Subcutaneous abdominal adipose tissue (tissue), 5 donors: Measurements from ENCODE around the gene TLX2.

Experiments
- H3K27ac ChIP-seq: one replicate; pipeline ENCODE4 v1.7.0; 2013; ENCODE audit warnings: low read depth, mild to moderate bottlenecking, inconsistent platforms, low read length, moderate library complexity
- H3K27me3 ChIP-seq, 5 donors: one replicate each; pipeline ENCODE4 v1.7.0; 2013; ENCODE audit warnings: low read length in 5 of 5, inconsistent platforms in 1 of 5; ENCODE audit not compliant: control insufficient read depth in 5 of 5, insufficient read depth in 4 of 5
- H3K36me3 ChIP-seq, 5 donors: one replicate each; pipeline ENCODE4 v1.7.0; 2013; ENCODE audit warnings: low read length in 5 of 5; ENCODE audit not compliant: control insufficient read depth in 5 of 5, insufficient read depth in 5 of 5
- H3K4me1 ChIP-seq, 5 donors: one replicate each; pipeline ENCODE4 v1.7.0; 2013; ENCODE audit warnings: low read length in 5 of 5, mild to moderate bottlenecking in 3 of 5, moderate library complexity in 1 of 5; ENCODE audit not compliant: control insufficient read depth in 5 of 5, insufficient read depth in 5 of 5
- H3K4me3 ChIP-seq, 5 donors: one replicate each; pipeline ENCODE4 v1.7.0; 2013; ENCODE audit warnings: low read length in 5 of 5, low read depth in 1 of 5
- H3K9ac ChIP-seq, 5 donors: one replicate each; pipeline ENCODE4 v1.7.0; 2013; ENCODE audit warnings: low read length in 5 of 5, mild to moderate bottlenecking in 4 of 5, moderate library complexity in 3 of 5
- H3K9me3 ChIP-seq, 5 donors: one replicate each; pipeline ENCODE4 v1.7.0; 2013; ENCODE audit warnings: low read length in 5 of 5; ENCODE audit not compliant: control insufficient read depth in 5 of 5
- donor health status: healthy.
- donor health status: healthy.
- donor health status: healthy.
- donor health status: healthy.
- donor health status: healthy.

TLX2 gene

DNA sequence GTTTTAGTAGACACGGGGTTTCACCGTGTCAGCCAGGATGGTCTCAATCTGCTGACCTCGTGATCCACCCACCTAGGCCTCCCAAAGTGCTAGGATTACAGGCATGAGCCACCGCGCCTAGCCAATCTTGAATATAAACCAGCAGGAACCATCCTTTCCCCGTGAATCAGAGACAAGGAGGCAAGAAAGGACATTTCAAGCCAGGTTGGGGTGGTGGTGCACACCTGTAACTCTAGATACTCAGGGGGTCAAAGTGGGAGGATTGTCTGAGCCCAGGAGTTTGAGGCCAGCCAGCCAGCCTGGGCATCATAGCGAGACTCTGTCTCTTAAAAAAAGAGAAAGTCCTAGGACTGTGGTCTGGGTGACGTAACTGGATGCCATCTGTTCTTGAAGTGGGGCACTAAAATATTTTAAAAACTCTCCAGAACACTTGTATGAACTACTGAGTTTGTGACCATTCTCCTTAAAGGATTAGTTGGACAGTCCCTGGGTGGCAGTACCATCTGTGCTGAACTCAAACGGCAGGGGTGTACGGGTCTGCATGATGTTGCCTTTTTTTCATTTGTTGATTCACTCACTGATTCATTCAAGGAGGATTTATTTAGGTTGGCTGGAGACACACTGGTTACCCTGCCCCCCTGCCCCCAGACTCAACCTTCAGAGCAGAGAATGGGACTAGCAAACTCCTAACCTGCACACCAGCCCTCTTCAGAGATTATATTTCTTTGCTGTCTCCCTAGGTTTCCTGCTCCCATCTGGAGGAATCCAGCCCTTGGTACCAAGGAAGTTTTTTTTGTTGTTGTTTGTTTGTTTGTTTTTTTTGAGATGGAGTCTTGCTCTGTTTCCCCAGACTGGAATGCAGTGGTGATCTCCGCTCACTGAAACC is 2.9 kb upstream of the TLX2 start:
- H3K9ac ChIP-seq: no peak overlapping the region
- no peaks in the 10 kb centered on the region for H3K36me3 ChIP-seq
- no peak overlapping the region for H3K27ac ChIP-seq
- H3K27me3 ChIP-seq: peaks cover 44 to 59% (median 49%) of the 10 kb centered on the region in 5 donors
- no peaks in the 10 kb centered on the region for H3K9me3 ChIP-seq
- H3K4me1 ChIP-seq: peaks cover 2 to 43% (median 36%) of the 10 kb centered on the region in 5 donors
- no peak overlapping the region for H3K4me3 ChIP-seq

DNA sequence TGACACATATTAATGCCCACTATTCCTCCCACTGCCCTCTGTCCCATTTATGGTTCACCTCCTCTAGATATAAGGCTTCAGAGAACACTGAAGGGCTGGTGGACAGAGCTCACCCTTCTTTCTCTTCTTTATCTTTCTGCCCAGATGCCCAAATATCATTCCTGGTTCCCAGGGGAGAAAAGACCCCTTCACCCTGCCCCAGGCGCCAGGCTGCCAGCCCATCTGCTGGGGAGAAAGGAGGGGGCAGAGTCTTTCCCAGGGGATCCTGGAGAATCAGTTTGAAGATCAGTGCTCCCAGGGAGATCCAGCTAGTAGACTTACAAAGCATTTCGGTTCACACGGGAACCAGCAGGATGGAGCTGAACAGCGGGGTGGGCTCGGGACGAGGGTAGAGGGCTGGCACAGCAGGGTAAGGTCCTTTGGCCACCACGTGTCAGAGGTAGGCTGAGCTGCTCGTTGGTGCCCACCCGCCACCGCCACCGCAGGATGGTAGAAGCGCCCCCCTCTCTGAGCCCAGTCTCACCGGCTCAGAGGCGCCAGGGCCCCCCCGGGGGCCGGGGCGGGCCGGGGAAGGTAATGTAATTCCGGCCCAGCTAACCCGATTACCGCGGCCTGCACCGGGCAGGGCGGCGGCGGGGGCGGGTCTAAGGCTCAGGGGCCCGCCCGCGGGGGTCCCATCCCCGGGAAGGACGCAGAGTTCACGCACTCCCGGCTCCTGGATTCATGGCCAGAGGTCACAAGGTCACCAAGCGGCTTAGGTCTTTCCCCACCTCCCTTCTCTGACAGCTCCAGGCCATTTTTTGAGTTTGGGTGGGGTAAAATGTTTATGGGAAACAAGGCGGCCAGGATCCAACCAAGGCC is 1.3 kb upstream of the TLX2 start:
- Histone ChIP-seq H3K4me1 (peaks cover 0 to 34% (median 29%) of the 10 kb centered on the region in 5 donors), H3K4me3 (no peak overlapping the region), H3K27ac (no peak overlapping the region), H3K27me3 (peaks cover 54 to 73% (median 62%) of the 10 kb centered on the region in 5 donors), H3K9ac (no peak overlapping the region), H3K36me3 (no peaks in the 10 kb centered on the region), H3K9me3 (no peaks in the 10 kb centered on the region)

DNA sequence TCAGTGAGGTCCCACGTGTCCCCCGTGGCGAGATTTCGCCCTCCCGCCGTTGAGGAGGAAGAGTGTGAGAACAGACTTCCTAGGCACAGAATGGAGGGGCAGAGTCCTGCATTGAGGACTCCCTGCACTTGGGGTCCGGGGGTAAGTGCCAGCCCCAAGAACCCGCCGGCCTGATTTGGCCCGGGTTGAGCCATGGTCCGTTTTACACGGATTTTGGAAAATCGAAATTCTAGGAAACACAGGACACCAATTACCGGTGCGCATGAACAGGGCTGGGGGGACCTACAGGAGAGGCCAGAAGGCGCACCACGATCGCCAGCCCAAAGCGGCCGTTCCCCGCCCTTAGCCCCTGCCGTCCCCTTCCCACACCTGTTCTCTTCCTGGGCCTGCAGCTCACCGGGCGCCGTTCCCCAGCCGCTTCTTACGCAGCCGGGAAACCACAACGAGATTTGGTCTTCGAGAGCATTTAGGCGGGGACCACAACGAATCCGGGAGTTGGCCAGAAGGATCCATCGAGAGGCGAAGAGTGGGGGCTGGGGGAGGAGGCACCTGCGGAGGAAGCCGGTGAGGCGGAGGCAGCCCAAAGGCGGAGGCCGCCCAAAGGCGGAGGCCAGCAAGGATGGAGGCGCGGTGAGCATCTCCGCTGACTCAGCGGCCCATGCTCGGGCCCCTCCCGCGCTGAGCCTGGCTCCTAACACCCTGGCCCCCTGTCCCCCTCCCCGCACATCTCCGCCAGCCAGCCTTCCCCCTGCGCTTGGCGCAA is 464 bp upstream of the TLX2 start:
- H3K4me3 ChIP-seq: no peak overlapping the region
- no peak overlapping the region for H3K27ac ChIP-seq
- H3K4me1 ChIP-seq: peaks cover 0 to 29% (median 24%) of the 10 kb centered on the region in 5 donors
- H3K36me3 ChIP-seq: no peaks in the 10 kb centered on the region
- H3K27me3 ChIP-seq: peaks cover 61 to 81% (median 70%) of the 10 kb centered on the region in 5 donors
- no peak overlapping the region for H3K9ac ChIP-seq
- H3K9me3 ChIP-seq: no peaks in the 10 kb centered on the region

DNA sequence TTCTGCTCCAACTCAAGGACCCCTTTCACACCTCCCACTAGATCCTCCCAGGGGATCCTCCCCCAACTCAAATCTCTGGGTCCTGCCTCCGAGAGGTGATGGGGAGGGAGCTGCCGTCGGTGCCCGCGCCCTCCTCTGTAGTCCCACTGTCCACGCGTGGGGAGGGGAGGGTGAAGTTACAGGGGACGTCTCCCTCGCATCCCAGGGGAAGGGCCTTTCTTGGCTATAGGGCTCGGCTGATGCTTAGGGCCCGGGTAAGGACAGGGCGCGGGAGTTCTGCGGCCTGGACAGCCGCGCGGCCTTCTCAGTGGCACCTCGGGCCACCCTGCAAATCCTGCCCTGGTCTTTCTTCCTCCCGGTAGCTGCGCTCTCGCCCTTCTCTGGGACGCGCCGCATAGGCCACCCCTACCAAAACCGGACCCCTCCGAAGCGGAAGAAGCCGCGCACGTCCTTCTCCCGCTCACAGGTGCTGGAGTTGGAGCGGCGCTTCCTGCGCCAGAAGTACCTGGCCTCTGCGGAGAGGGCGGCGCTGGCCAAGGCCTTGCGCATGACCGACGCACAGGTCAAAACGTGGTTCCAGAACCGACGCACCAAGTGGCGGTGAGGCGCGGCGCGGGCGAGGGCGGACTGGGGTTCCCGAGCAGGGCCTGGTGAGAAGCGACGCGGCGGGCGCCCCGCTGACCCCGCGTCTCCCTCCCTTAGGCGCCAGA is 1.2 kb downstream of the TLX2 start:
- peak overlapping the region in 3 of 5 donors; percentile 45 to 65 (median 52) for H3K4me3 ChIP-seq

DNA sequence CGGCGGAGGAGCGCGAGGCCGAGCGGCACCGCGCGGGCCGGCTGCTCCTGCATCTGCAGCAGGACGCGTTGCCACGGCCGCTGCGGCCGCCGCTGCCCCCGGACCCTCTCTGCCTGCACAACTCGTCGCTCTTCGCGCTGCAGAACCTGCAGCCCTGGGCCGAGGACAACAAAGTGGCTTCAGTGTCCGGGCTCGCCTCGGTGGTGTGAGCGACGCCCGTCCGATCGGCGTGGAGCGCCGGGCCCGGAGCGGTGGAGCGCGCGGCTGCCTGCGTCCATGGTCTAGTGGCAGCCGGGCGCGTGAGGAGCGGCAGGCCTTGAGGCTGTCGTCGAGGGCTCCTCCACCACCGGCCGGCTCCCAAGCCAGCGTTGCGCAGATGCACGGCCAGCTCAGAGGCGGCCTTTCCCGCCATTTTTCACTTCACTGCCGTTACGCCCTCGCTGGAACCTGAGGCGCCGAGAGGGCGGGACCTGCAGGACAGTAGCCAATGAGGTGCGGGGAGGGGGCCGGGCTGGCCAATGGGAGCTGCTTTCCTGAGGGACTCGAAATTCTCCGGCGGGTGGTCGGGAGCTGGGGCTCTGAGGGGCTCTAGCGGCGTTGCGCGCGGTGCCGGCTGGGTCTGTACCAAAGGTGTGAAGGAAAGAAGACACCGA is 1.9 kb downstream of the TLX2 start:
- no peaks in the 10 kb centered on the region for H3K36me3 ChIP-seq
- peaks cover 0 to 29% (median 24%) of the 10 kb centered on the region in 5 donors for H3K4me1 ChIP-seq
- H3K4me3 ChIP-seq: peak overlapping the region in 4 of 5 donors; percentile 44 to 65 (median 48)
- peaks cover 60 to 90% (median 75%) of the 10 kb centered on the region in 5 donors for H3K27me3 ChIP-seq
- no peak overlapping the region for H3K27ac ChIP-seq
- no peaks in the 10 kb centered on the region for H3K9me3 ChIP-seq
- H3K9ac ChIP-seq: no peak overlapping the region

More for the DNA sequence above, 1.2 kb downstream of the TLX2 start:
- Histone ChIP-seq H3K36me3 (no peaks in the 10 kb centered on the region), H3K27ac (no peak overlapping the region), H3K27me3 (peaks cover 63 to 91% (median 77%) of the 10 kb centered on the region in 5 donors), H3K9ac (no peak overlapping the region), H3K4me1 (peaks cover 0 to 29% (median 24%) of the 10 kb centered on the region in 5 donors), H3K9me3 (no peaks in the 10 kb centered on the region)

DNA sequence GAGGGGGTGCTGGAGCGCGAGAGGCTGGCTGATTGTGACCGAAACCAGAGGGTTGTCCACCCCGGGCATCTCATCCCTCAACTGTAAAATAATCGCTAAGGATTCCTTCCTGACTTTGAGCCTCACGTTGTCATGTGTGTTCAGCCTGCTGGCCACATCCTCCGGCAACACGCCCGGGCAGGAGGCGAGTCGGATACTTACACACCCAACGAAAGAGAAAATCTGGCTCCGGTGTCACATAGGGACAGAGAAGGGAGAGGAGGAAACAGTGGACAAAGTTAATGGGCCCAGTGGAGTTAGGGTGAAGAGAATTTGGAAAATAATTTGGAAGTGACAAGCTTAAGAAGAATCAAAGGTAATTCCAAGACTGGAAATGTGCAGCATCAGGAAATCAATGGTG is 2.4 kb downstream of the TLX2 start:
- Histone ChIP-seq H3K4me3 (peak overlapping the region in 4 of 5 donors; percentile 44 to 65 (median 48)), H3K27me3 (peaks cover 55 to 84% (median 69%) of the 10 kb centered on the region in 5 donors)

DNA sequence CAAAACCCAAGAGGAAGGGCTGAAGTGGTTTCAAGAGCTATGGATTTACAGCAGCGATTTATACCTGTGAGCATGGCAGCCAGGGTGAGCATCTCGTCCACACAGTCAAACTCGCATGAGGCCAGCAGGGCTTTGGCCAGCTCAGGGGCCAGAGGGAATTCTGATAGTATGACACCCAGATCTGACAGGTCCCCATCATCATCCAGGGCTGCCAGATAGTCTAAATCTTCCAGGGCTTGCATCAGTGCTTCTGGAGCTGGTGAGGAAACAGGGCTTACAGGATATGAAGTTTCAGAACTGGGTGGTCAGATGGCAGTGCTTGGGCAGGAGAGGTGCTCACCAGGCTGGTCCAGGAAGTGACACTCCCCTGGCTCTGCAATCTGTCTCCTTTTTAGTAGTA is 8.3 kb downstream of the TLX2 start:
- Histone ChIP-seq H3K4me1 (no peaks in the 10 kb centered on the region), H3K27ac (no peak overlapping the region), H3K4me3 (no peak overlapping the region), H3K27me3 (peaks cover 16 to 30% (median 28%) of the 10 kb centered on the region in 5 donors), H3K9ac (no peak overlapping the region), H3K9me3 (no peaks in the 10 kb centered on the region), H3K36me3 (peaks cover 0 to 23% (median 21%) of the 10 kb centered on the region in 5 donors)

More for the DNA sequence above, 2.4 kb downstream of the TLX2 start:
- no peak overlapping the region for H3K9ac ChIP-seq
- no peaks in the 10 kb centered on the region for H3K9me3 ChIP-seq
- no peak overlapping the region for H3K27ac ChIP-seq
- peaks cover 0 to 29% (median 24%) of the 10 kb centered on the region in 5 donors for H3K4me1 ChIP-seq
- H3K36me3 ChIP-seq: no peaks in the 10 kb centered on the region

DNA sequence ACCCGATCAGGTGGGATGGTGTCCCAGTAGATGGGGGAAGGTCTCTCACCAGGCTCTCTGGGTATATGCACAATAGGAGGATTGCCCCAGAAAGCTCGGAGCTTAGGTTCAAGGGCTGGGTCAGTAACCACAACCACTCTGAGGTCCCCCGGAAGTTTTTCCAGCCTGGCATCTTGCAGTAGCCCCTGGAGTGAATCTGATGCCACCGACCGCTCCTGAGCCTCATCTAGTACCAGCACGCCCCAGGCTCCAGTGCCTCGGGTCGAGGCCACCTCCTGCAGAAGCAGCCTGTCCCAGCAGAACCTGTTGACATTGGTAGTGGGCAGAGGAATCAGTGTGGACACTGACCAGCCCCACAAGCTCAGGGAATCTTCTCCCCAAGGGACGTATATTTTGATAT is 9.8 kb downstream of the TLX2 start:
- peaks cover 2 to 13% (median 12%) of the 10 kb centered on the region in 5 donors for H3K4me1 ChIP-seq
- H3K4me3 ChIP-seq: no peak overlapping the region
- H3K9ac ChIP-seq: no peak overlapping the region
- H3K36me3 ChIP-seq: peaks cover 0 to 32% (median 27%) of the 10 kb centered on the region in 5 donors
- H3K27ac ChIP-seq: no peak overlapping the region
- H3K27me3 ChIP-seq: peaks cover 3 to 16% (median 14%) of the 10 kb centered on the region in 5 donors
- H3K9me3 ChIP-seq: no peaks in the 10 kb centered on the region
